Left renal cortex interstitium (tissue), 4 donors: ENCODE results near the gene SLC15A4. TPM values are rescaled to one million over a fixed set of nuclear protein-coding genes. Genes with fewer than 3 reads are reported as not detected.

Experiments
- DNase-seq, 4 donors: peaks; one replicate each; pipeline ENCODE4 v3.0.0-alpha.2; 2013; ENCODE audit warnings: low read depth in 4 of 4, low spot score in 2 of 4, missing footprints in 1 of 4
- polyA plus RNA-seq, 4 donors: library from polyadenylated mRNA; unstranded; fragments of 120-200 nt; gene quantifications; one replicate each; pipeline ENCODE4 v1.2.1, GENCODE V29; 2013; ENCODE audit not compliant: insufficient read length in 4 of 4

The SLC15A4 gene
- polyA plus RNA-seq, 4 donors = 26.2 to 35.3 (median 30.6) TPM

DNA sequence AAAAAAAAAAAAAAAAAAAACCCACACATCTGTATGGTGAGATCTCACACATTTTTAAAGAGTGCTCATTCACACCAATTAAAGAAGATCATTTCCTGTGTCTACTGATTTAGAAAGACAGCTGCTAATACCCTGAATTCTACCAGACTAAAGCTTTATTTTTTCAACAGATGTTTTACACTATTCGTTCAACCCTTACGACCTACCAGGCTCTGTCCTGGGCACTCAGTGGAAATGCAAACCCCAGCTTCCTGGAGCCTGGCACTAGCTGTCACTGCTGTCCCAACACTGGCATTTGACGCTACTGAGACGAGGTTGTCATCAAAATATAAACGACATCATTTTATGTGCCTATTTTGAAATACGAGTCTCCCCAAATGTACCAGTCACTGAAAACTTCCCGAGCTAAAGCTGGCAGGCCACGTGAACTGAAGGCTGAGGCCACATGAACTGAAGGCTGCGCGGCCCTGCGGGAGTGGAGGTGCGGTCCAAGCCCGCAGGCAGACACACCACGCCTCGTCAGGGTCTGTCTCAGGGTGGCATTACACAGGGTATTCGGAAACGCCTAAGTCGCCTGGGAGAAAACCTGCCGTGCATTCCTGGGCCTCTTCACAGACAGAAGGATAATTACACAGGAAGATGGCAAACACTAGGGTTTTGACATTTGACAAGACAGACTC, 27.2 kb downstream of the SLC15A4 start:
- no peak for DNase-seq

DNA sequence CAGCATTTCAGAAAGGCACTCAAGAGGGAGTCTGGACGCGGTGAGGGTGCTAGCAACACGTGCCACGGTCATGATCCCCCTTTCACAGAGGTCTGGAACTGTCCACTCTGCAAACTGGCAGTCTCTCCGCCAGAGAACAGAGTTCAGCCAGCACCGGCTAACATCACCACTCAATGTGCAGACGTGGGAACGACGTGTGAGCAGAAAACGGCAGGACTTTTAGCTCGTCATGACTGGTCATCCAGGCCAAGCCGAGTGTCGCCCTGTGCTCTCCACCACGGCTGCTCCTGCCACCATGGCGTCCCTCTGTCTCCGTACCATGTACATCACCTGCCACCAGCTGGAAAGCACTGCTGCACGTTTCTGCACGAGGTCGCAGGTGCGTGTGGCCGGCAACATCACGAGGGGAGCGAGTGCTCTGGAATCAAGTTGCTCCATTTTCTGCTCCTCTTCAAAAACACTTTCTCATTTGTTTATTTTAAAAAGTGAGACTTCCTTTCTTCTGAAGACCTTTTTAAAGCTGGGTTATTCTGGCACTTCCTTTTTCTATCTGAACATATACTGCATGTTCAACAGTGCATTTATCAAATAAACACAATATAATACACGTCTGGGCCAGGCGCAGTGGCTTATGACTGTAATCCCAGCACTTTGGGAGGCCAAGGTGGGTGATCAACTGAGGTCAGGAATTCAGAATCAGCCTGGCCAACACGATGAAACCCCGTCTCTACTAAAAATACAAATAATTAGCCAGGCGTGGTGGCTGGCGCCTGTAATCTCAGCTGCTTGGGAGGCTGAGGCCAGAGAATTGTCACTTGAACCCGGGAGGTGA, 28.0 kb downstream of the SLC15A4 start:
- no peak for DNase-seq

DNA sequence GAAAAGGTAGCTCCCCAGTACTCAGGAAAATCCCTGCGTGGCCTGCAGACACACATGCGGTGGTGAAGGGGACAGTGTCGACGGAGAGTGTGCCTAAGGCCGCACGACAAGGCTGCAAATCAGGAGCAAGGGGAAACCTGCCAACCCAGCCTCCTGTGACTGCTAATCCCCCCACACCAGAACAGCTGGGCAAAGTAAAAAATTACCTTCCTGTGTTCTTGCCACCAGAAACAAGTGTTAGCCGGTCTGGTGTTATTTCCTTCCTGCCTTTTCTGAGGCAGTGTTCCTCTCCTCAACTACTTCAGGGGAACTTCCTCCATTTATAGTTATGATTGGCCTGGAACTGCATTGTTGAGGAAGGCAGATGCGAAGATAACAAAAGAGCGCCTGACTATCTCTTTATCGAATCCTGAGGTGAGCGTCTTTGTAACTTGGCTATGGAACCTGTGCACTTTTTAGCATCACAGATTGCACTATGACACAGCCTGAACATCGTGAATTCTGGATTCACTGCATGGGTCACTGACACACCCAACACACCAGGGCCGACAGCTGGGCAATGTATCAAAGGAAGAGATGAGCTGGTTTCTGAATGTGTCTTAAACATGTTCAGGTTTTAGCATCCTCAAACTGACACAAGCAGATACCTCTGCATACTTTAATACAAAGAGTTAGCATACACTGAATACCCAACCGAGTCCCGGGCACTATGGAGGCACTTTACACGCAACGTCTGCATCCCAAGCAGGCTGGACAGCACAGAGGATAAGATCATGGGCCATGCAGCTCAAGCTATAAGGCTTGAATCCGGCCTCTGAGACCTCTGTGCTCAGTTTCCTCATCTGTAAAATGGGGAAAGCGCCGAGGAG, 28.9 kb downstream of the SLC15A4 start:
- no peak for DNase-seq

DNA sequence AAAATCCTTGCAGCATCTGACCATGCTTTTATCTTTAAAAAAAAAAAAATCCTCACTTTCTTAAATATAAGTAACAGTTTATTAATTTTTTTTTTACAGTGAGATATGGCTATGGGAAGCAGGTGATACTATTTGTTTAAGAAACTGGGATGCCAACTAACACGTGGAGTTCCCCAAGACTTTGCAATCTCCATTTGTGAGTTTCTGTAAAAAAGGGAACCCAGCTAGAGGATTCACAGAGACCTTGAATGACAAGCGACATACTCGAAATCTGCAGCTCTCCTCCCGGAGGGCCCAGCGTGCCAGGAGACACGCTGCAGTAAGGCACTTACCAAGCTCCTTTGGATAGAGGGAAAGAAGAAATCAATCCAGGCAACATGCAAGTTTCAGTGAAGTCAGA, 30.1 kb downstream of the SLC15A4 start:
- no peak for DNase-seq

DNA sequence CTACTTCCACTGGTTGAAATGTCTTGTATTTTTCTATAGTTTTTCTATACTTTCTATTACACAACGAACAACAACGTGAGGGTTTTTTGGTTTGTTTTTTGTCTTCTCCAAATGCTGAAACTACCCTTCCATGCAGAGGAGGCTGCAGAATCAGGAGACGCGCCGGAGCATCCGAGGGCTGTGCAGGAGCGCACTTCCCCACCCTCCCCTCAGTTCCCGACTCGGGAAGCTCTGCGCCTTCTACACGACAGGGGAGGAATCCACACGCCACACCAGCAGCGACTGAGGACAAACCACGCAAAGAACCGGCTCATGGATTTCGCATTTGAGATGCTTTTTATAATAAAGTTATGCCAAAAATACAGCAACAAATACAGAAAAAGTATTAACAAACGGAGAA, 30.9 kb downstream of the SLC15A4 start:
- no peak for DNase-seq

DNA sequence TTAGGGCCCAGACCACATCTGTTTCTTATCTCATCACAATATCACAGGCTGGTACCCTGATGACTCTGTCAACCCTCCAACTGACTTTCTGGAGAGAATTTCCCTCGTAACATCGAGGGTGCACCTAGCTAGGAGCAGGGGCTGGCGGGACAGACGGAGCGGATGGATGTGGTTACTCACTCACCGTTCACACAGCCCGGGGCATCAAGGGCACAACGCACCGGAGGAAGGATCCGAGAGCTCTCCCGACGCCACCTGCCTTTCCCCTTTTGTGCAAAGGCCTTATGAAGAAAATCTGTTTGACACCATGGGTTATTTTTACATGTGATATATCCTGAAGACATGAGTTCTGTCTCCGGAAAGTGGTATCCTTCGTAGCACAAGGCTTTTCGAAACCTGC, 31.4 kb downstream of the SLC15A4 start:
- DNase-seq = no peak

DNA sequence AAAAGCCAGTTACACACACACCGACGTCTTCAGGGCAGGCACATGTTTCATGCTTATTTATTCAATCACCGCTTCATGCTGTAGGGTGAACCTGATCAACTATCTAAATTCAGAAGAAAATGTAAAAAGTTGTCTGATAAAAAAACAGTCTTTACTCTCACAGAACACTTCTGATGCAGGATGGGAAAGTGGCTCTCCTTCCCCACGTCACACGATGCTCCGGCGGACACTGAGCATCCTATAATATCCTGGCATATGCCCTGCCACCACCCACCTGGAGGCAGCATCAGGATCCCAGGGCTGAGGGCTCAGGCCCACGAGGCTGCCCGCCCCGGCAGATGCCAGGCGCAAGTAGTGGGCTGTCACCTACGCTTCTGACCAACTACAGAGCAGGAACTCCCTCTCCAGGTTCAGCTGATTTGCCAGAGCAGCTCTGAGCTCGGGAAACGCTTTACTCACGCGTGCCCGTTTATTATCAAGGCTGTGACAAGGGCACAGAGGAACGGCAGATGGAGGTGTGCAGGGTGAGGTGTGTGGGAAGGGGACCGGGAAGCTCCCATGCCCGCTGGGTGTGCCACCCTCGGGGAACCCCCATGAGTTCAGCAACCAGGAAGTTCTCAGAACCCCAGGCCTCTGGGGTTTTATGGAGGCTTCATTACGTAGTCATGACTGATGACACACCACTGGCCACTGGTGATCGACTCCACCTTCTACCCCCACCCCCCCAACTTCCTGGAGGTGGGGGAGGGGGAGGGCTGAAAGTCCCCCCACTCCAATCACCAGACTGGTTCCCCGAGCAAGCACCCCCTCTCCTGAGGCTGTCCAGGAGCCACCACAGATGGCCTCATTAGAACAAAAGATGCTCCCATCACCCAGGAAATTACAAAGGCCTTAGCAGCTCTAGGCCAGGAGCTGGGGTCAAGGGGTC, 32.1 kb downstream of the SLC15A4 start:
- DNase-seq = no peak

DNA sequence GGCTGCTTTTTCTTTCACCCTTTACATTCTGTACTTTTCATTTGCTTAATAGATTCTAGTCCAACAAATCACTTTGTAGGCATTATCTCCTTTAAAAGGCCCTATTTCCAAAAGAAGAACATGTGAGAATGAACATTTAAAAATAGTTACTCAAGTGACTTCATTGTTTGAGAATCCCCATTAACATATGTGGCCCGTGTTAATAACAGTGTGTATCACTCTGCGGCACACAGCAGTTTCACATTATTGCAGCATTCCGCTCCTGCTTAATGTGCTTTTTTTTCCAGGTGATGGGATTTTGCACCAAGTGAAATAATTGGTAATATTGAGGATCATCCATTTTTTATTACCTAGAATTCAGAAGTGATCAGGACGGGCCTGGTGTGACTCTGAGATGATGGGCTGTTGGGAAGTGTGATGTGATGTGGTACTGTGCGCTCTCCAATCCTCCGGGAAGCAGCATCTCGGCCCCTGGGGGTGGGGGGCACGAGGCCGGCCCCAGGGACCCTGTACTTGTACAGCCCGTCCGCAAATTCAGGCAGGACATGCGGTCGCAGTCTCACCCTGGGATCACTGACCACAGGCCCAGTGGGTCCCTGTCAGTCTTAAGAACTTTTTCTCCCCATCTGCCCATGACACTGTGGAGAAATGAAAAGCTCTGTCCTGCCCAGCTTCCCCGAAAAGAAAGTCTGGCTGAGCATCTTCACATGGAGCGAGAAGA, 32.9 kb downstream of the SLC15A4 start:
- no peak for DNase-seq

DNA sequence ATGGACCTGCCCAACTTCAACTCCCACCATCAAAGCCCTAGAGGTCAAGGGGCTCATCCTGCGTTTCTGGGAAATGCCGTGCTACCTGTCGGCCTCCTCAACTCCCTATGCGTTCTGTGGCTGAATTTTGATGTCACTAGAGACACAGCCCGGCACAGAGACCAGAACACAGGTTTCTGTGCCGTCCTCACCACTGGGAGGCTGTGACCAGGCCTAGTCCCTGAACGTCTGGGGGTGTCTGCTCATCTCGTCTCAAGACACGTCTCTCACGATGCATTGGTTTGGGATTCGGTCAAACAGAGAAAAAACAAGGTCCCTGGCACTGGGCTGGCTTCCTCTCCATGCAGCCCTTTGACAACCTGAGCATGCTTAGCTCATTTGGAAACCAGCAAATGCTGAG, 33.5 kb downstream of the SLC15A4 start:
- no peak for DNase-seq

DNA sequence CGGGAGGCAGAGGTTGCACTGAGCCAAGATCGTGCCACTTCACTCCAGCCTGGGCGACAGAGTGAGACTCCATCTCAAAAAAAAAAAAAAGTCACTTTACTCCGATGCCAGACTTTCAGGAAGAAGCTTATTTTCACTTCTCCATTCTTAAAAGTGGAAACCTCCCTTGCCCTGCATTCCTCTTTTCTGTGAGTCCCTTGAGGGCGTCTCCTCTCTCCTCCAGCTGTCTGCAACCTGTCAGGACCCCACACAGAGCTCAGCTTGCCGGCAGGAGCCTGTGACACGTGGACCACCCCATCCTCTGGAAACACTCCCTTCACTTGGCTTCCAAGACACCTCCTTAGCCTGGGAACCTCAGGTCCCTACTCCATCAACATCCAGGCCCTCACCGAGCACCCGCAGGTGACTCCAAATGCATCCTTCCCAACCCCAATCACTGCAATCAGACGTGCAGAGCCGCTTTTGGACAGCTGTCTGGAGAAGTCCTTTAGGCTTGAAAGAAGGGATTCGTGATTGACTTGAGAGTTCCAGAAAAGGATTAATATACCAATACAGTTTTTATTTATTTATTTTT, 34.3 kb downstream of the SLC15A4 start:
- DNase-seq = no peak

DNA sequence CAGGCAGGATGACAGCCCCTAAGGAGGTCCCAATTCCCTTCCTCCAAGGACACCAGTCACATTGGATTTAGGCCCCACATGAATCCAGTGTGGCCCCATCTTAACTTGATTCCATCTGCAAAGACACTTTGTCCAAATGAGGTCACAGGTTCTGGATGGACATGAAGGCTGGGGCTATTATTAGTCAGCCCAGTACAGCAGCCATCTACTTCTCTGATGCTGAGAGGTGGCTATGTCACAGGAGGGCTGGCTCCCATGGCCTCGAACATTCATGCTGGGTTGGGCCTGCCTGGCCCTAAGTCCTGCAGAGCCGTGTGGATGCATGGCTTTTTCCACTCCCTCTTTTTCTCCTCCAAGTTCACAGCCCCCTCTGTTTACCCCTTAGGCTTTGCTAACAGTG, 35.9 kb downstream of the SLC15A4 start:
- DNase-seq = no peak

DNA sequence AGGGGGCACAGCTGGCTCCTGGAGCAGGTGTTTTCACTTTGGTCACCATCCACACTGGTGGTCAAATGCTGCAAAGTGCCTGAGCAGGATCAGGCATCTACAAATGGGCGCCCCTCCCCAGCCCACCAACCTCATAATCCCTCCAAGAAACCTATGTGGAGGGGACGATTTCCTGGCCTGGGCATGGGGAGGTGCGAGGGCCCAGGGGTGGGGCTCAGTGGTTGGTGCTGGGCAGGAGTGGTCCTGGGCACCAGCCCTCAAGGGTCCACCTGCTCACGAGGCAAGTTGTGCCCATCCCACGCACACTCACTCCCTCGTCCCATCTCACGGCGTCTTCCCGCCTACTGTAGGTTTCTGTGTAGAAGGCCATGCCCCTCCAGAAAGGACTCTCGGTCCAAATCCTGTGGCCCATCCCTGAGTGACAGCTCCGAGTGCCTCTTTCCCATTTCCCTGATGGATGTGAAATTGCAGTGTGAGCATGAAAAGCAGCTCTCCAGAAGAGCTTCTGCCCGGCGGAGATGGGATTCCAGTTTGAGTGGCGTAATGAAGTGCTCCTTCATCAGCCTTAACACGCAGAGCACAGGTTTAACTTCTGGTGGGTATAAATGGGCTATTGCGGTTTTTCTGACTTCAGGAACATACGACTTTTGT, 36.9 kb downstream of the SLC15A4 start:
- DNase-seq = no peak

DNA sequence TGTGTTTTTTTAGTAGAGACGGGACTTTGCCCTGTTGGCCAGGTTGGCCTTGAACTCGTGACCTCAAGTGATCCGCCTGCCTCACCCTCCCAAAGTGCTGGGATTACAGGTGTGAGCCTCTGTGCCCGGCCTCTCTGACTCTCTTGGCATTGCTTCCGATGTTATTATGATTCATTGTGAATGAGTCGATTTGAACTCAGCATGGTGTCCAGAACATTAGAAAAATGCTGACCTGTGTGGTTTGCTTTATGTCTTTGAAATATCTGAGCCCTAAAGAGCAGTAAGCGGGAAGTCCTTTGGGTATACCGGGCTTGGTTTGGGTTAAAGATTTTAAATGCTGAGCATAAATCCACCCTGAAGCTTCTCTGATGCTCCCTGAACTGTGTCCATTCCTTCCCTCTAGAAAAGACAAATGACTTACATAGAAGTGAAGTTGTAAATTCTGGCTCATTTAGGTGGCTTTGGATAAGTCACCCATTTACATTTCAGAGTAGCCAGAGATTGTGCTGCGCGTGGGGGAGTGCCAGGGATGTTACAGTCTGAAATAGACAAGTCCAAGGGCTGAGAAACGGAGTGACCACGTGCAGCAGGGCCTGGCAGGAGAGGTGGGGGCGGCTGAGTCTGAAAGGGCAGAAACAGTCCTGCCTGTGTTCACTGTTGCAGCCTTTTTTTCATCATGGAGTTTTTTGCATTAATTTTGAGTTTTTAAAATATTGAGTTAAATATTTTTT, 39.6 kb downstream of the SLC15A4 start:
- no peak for DNase-seq

DNA sequence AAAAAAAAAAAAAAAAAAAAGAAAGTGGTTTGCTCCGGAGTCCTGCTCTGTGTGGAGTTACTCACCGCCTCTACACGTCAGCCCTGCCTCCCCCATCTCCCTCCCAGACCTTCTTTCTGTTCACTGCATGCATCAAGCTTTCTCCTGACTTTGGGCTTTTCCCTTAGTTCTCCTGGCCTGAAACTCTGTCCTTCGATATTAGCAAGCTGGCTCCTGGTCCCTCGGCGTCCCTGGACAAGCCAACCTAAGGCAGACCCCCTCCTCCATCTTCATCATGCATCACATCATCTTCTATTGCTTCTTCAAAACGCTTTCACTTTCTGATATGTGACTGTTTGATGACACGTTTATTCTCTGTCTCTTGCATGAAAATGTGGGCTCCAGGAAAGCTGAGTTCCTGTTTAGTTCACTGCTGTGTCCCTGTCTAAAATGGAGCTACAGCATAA, 40.6 kb downstream of the SLC15A4 start:
- no peak for DNase-seq

DNA sequence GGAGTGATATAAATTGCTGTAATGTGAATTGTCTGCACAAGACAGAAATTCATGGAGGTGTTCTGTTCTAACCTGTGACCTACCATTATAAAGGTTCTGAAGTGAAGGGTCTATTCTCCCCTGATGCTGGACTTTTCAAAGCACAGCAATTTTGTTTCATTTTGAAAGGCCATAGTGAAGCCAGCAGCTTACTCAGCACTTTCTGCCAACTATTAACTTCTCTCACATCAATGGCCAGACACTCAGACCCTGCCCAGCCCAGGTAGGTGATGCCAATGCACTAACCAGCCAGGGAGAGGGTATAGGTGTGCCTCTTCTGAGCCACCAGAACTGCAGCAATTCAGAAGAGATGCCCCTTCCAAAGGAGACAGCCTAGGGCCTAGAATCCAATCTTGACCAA, 43.9 kb downstream of the SLC15A4 start:
- DNase-seq = no peak

DNA sequence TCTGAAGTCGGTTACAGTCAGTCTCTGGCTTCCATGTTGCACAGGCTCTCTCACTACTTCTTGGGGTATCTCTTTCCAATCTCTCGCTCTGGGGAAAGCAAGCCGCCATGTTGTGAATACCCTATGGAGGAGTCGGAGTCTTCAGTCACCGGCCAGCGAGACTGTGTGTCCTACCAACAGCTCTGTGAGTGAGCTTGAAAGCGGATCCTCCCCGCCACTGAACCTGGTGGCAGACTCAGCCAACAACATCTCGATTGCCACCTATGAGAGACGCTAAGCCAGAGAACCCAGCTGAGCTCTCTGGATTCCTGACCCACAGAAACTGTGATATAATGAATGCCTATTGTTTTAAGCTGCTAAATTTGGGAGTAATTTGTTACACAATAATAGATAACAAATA, 51.5 kb downstream of the SLC15A4 start:
- no peak for DNase-seq

DNA sequence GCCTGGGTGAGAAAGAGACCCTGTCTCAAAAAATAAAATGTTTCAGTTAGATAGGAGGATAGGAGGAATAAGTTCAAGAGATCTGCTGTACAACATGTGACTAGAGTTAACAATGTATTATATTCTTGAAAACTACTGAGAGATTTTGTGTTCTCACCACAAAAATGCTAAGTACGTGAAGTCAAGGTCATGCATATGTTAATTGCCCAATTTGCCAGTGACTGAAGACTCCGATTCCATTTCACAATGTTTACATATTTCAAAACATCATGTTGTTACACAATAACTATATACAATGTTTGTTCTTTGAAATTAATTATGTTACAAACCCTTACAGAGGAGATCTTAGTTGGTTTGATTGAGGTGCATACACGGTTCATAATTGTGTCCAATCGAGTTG, 52.1 kb downstream of the SLC15A4 start:
- no peak for DNase-seq

DNA sequence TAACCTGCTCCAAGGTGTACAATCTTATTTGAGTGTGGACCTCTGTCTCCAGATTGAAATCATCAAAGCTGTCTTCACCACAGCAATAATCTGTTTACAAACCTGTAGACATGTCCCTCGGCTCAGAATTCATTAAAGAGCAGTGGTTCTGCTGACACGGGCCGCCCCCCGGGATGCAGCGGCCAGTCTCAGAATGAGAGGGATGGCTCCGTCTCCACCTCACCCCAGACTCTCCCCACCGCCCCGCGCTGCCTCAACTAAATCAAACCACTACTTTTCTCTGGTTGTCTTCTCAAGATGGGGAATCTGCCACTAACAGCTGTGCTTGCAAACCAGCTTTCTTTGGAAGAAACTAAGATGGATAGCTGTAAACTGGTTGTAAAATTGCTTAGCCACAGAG, 56.2 kb downstream of the SLC15A4 start:
- DNase-seq = no peak
